Gastroesophageal sphincter (tissue), 3 donors: ENCODE measurements around the gene ACTBL2.

Experiments
- POLR2A ChIP-seq, 2 donors: fragments of 450-650 bp; IDR thresholded peaks; one replicate each; pipeline ENCODE4 v1.6.1; 2017; ENCODE audit warnings: antibody characterized with exemption in 2 of 2, mild to moderate bottlenecking in 2 of 2, moderate library complexity in 1 of 2
- POLR2AphosphoS5 ChIP-seq: sonication (generic); formaldehyde crosslinking; IDR thresholded peaks from one replicate; pipeline ENCODE4 v1.6.1; 2017; ENCODE audit warnings: antibody characterized with exemption
- TF ChIP-seq, protein P1 (sequence below), 4 experiments: fragments of 200-600 bp in 2 of 4; fragments of 450-650 bp in 2 of 4; sonication (generic) in 1 of 4; IDR thresholded peaks; one replicate each; pipeline ENCODE4 v1.5.1; 2017 to 2019; ENCODE audit warnings: antibody characterized with exemption in 4 of 4, mild to moderate bottlenecking in 2 of 4, moderate library complexity in 2 of 4

DNA sequence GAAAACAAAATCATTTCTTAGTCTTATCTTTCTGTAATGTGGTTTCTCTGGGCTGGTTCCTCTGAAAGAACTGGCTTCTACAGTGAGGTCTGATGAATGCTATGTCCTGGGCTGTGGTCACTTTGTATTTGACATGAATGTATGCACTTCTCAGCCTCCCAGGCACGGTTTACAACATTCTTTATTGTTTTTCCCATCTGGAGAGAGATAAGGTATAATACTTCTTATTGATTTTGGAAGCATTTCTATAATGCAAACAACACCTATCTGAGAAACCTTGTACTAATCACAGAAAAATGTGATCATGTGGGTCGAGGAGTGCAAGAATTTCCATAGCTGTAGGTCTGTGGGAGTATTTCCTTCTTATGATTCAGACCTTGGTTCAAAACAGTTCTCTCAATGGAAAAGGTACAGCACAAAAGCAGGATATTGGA lies 46.9 kb downstream of the ACTBL2 start:
- TF ChIP-seq, protein P1, sequence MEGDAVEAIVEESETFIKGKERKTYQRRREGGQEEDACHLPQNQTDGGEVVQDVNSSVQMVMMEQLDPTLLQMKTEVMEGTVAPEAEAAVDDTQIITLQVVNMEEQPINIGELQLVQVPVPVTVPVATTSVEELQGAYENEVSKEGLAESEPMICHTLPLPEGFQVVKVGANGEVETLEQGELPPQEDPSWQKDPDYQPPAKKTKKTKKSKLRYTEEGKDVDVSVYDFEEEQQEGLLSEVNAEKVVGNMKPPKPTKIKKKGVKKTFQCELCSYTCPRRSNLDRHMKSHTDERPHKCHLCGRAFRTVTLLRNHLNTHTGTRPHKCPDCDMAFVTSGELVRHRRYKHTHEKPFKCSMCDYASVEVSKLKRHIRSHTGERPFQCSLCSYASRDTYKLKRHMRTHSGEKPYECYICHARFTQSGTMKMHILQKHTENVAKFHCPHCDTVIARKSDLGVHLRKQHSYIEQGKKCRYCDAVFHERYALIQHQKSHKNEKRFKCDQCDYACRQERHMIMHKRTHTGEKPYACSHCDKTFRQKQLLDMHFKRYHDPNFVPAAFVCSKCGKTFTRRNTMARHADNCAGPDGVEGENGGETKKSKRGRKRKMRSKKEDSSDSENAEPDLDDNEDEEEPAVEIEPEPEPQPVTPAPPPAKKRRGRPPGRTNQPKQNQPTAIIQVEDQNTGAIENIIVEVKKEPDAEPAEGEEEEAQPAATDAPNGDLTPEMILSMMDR (IDR thresholded peaks at IDR 0.05) = no peak
- TF ChIP-seq POLR2A (IDR thresholded peaks at IDR 0.05) = no peak
- TF ChIP-seq POLR2AphosphoS5 = no peak
